Spleen (tissue), 7 donors: ENCODE measurements around the gene CYP4F3.

Source experiments
- CTCF ChIP-seq, 11 experiments: fragments of 200-600 bp in 7 of 11; fragments of 450-650 bp in 4 of 11; sonication (generic) in 4 of 11; IDR thresholded peaks in 8 of 11; conservative IDR thresholded peaks in 3 of 11; 1 replicate in 7 of 11; 2 replicates in 4 of 11; pipeline versions ENCODE4 v1.4.0 to v1.8.0; 2016 to 2021; ENCODE audit warnings: antibody characterized with exemption in 11 of 11, inconsistent platforms in 4 of 11, mild to moderate bottlenecking in 1 of 11
- POLR2A ChIP-seq, 3 donors: fragments of 450-650 bp; IDR thresholded peaks; one replicate each; pipeline ENCODE4 v1.5.1; 2017; ENCODE audit warnings: antibody characterized with exemption in 3 of 3, mild to moderate bottlenecking in 1 of 3
- donor health status: DM: no; HTN: no; CAD: no; lungs with moderate emphysema.
- donor health status: DM: no; HTN: no; CAD: no.
- donor health status: DM: no; HTN: no; CAD: no.

GRCh38 chr19:15644816-15645215 lies 4.1 kb downstream of the CYP4F3 start:
- no peak for TF ChIP-seq CTCF (IDR thresholded peaks at IDR 0.05 in 8 of 11, conservative IDR thresholded peaks at IDR 0.05 in 3 of 11)
- TF ChIP-seq POLR2A (IDR thresholded peaks at IDR 0.05), result no peak
